CD4-positive, alpha-beta T cell treated with Interleukin-21 for 1 hour (primary cell): ENCODE data around the gene HSPA6.
"Not testable (repeated sequence)": the region's sequence is repeated elsewhere in the genome, so short reads cannot be mapped to it uniquely, and the experiment has no call there.

ENCODE experiments used
- DNase-seq: peaks from one replicate; pipeline ENCODE4 v3.0.0-alpha.2; 2020

HSPA6 gene

DNA sequence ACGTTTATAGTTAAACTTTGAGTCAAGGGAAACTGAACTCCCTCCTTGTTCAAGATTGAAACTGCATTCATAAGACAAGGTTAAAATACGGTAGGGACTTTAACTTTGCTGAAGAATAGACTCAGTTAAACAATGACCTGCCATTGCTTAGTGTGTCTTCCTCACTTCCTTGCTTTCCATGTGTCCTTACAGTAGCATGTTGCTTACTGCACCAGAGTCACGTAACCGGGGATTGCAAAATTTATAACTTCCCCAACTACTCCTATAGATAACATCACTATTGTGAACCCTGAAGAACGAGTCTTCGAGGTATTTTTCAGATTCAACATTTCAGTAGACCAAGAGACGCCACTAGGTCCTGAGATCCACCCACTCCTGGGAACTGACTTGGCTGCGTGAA lies 47.4 kb downstream of the HSPA6 start:
- not testable (repeated sequence) for DNase-seq
